Liver (tissue), 3 donors: Measurements from ENCODE around the gene UBXN6.

Source experiments
- ATF3 ChIP-seq: IDR thresholded peaks from 2 replicates; pipeline ENCODE4 v1.6.1; 2016; ENCODE audit warnings: antibody characterized with exemption
- CTCF ChIP-seq: fragments of 150-350 bp; IDR thresholded peaks from 2 replicates; pipeline ENCODE4 v1.5.1; 2017; ENCODE audit warnings: improper control_type of control experiment, low read depth, low read length; ENCODE audit not compliant: missing input control
- FOXA2 ChIP-seq: IDR thresholded peaks from 2 replicates; pipeline ENCODE4 v1.6.1; 2016; ENCODE audit warnings: antibody characterized with exemption
- GABPA ChIP-seq, 2 donors: IDR thresholded peaks in 1 of 2; conservative IDR thresholded peaks in 1 of 2; 2 replicates each; pipeline ENCODE4 v1.6.1; 2016; ENCODE audit warnings: antibody characterized with exemption in 2 of 2, mild to moderate bottlenecking in 1 of 2, moderate library complexity in 1 of 2
- RAD21 ChIP-seq, 2 donors: IDR thresholded peaks; 2 replicates each; pipeline ENCODE4 v1.6.1; 2016; ENCODE audit warnings: antibody characterized with exemption in 2 of 2, mild to moderate bottlenecking in 2 of 2
- SP1 ChIP-seq: IDR thresholded peaks from 2 replicates; pipeline ENCODE4 v1.6.1; 2018; ENCODE audit warnings: antibody characterized with exemption, mild to moderate bottlenecking
- TAF1 ChIP-seq: conservative IDR thresholded peaks from 2 replicates; pipeline ENCODE4 v1.6.1; 2016; ENCODE audit warnings: antibody characterized with exemption, mild to moderate bottlenecking
- donor health status: healthy.
- donor health status: healthy.

GRCh38 chr19:4449639-4450028 lies 8.0 kb downstream of the UBXN6 start:
- no peak for TF ChIP-seq ATF3
- TF ChIP-seq FOXA2, result no peak
- TF ChIP-seq CTCF, result no peak
- TF ChIP-seq TAF1, result no peak
- no peak for TF ChIP-seq RAD21 (IDR thresholded peaks at IDR 0.05)
- TF ChIP-seq GABPA (IDR thresholded peaks at IDR 0.05 in 1 of 2, conservative IDR thresholded peaks at IDR 0.05 in 1 of 2), result no peak
- TF ChIP-seq SP1, result no peak
